Measurements from ENCODE around the gene GRK7. TPM values are rescaled to one million over a fixed set of nuclear protein-coding genes. Genes with fewer than 3 reads are reported as not detected.

GRK7 gene
- total RNA-seq, 4 donors from 2014 or later = 0.14 to 0.18 TPM; not detected in 2

GRCh38 chr3:141804447-141804777 is 41.2 kb downstream of the GRK7 start:
- no peak overlapping the region for H3K27ac ChIP-seq
- H3K9me3 ChIP-seq = no peaks in the 10 kb centered on the region
- TF ChIP-seq POLR2A (IDR thresholded peaks at IDR 0.05) (no peak), CTCF (IDR thresholded peaks at IDR 0.05) (no peak)
- no peaks in the 10 kb centered on the region for H3K27me3 ChIP-seq
- intact Hi-C loops (cut with DNase I; ENCODE audit: low total_unique reads) = no loop called here
- no peak for DNase-seq
- H3K4me1 ChIP-seq = no peaks in the 10 kb centered on the region
- H3K4me3 ChIP-seq = no peak overlapping the region
- H3K36me3 ChIP-seq = no peaks in the 10 kb centered on the region

GRCh38 chr3:141804778-141805639 is 41.8 kb downstream of the GRK7 start:
- DNase-seq = no peak
- Histone ChIP-seq H3K27me3 (no peaks in the 10 kb centered on the region), H3K36me3 (no peaks in the 10 kb centered on the region), H3K4me1 (no peaks in the 10 kb centered on the region), H3K9me3 (no peaks in the 10 kb centered on the region), H3K4me3 (no peak overlapping the region), H3K27ac (no peak overlapping the region)
- intact Hi-C loops (cut with DNase I; ENCODE audit: low total_unique reads) = no loop called here
- TF ChIP-seq CTCF (IDR thresholded peaks at IDR 0.05) (no peak), POLR2A (IDR thresholded peaks at IDR 0.05) (no peak)

- Histone ChIP-seq H3K4me1 (no peaks in the 10 kb centered on the region), H3K9me3 (no peaks in the 10 kb centered on the region), H3K4me3 (no peak overlapping the region), H3K27me3 (no peaks in the 10 kb centered on the region), H3K36me3 (no peaks in the 10 kb centered on the region), H3K27ac (no peak overlapping the region)
- TF ChIP-seq POLR2A (IDR thresholded peaks at IDR 0.05) (no peak), CTCF (IDR thresholded peaks at IDR 0.05) (no peak)
- DNase-seq = no peak
- intact Hi-C loops (cut with DNase I; ENCODE audit: low total_unique reads) = no loop called here
These were observed 44.2 kb downstream of the GRK7 start for GRCh38 chr3:141807277-141808033.

DNA sequence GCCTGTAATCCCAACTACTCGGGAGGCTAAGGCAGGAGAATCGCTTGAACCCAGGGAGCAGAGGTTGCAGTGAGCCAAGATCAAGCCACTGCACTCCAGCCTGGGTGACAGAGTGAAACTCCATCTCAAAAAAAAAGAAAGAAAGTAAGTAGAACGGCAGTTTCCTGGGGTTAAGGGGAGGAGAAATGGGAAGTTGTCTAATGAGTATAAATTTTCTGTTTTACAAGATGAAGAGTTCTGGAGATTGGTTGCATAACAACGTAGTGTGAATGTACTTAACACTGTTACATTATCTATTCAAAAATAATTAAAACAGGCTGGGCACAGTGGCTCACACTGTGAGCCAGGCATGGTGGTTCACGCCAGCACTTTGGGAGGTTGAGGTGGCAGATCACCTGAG is 45.4 kb downstream of the GRK7 start:
- Histone ChIP-seq H3K4me3 (no peak overlapping the region), H3K27me3 (no peaks in the 10 kb centered on the region), H3K9me3 (no peaks in the 10 kb centered on the region), H3K27ac (no peak overlapping the region), H3K36me3 (no peaks in the 10 kb centered on the region), H3K4me1 (no peaks in the 10 kb centered on the region)
- DNase-seq = no peak
- TF ChIP-seq POLR2A (IDR thresholded peaks at IDR 0.05) (no peak), CTCF (IDR thresholded peaks at IDR 0.05) (no peak)
- intact Hi-C loops (cut with DNase I; ENCODE audit: low total_unique reads) = no loop called here

GRCh38 chr3:141810161-141810560 is 47.0 kb downstream of the GRK7 start:
- no peaks in the 10 kb centered on the region for H3K27me3 ChIP-seq
- DNase-seq = no peak
- H3K27ac ChIP-seq = no peak overlapping the region
- intact Hi-C loops (cut with DNase I; ENCODE audit: low total_unique reads) = no loop called here
- no peaks in the 10 kb centered on the region for H3K4me1 ChIP-seq
- H3K9me3 ChIP-seq = no peaks in the 10 kb centered on the region
- no peaks in the 10 kb centered on the region for H3K36me3 ChIP-seq
- no peak for TF ChIP-seq CTCF (IDR thresholded peaks at IDR 0.05)
- TF ChIP-seq POLR2A (IDR thresholded peaks at IDR 0.05) = no peak
- H3K4me3 ChIP-seq = no peak overlapping the region

Data from uterus (tissue), 4 donors.